ENCODE measurements around the gene TBL3.
"Not testable (repeated sequence)": the region's sequence is repeated elsewhere in the genome, so short reads cannot be mapped to it uniquely, and the experiment has no call there.

Gene TBL3

DNA sequence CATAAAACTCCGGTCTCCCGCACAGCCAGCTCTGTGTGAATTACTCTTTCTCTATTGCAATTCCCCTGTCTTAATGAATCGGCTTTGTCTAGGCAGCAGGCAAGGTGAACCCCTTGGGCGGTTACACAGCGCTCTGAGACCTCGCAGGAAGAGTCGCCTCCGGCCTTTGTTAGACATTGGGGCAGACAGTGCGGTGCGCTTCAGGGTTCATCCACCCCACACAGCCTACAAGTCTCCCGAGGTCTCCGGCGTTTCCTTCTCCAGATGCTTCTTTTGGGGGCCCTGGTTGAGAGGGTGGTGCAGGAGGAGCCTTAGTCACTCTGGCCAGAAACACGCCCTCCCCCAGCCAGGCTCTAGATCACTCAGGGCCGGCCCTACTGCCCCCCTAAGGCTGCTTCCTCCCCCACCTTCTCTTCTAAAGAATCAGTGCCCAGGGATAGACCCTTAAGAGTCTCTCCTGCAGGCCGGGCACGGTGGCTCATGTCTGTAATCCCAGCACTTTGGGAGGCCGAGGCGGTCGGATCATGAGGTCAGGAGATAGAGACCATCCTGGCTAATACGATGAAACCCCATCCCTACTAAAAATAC is 27.1 kb upstream of the TBL3 start:
- DNase-seq: no peak

DNA sequence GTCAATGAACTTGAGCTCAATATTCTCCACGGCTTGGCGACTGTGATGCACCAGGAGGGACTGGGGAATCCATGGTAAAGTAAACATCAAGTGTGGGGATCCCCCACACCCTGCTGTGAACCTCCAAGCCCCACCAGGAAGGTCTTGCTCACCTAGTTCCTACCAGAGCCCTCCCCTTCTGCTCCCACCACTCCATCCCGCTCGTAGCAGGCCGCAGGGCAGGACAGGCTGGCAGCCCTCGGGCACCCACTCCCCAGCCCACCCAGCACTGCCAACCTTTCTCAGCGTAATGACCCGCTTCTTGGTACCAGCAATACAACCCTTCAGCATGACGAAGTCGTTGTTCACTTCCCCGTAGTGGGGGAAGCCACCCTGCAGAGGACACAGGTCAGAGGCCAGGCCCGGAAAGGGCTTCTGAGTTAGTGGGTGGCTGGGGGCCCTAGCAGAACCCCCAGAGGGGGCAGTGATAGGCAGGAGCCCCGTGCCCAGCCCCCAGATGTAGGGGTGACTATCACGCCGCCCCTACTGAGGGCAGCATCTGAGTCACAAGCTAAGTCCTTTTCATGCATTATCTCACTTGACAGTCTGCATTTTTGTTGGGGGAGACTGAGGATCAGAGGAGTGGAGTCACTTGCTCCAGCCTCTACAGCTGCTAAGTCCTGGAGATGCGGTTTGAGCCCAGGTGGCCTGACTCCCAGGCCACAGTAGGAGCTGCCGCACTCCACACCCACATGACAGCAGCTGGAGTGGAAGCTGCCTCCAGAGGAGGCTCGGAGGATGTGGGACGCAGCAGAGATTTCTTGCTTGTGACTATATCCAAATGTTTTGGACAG is 26.1 kb upstream of the TBL3 start:
- DNase-seq: no peak

DNA sequence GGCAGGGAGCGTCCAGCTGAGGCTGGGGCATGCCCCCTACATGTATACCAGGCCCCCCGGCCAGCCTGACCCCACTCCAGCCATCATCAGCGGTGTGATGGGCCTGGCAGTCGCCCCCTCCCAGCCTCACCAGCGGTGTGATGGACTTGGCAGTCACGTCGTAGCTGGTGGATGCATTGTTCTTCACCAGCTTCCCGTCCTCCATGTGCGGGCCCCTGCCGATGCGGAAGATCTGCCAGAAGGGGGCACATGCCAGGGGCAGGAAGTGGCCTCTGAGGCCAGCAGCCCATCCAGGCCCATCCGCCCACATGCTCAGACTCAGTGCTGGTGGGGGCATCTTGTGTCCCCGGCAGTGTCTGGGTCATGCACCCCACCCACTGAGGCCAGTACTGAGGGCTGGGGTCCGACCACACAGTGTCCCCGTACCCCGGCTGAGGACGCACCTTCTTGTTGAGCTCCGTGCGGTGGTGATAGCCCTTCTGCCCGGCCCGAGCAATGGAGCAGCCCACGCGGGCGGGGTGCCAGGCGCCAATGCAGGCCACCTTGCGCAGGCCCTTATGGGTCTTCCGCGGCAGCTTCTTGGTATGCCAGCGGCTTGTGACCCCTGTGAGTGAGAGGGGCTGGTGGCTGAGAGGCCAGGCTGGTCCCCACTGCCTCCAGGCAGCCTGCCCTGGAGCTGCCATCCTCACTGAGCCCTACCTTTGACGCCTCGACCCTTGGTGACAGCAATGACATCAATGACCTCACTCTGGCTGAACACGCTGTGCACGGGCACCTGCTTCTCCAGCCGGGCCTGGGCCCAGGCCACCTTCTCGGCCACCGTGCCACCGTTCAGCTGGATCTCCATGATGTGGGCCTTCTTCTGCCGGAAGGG is 25.1 kb upstream of the TBL3 start:
- DNase-seq: no peak

DNA sequence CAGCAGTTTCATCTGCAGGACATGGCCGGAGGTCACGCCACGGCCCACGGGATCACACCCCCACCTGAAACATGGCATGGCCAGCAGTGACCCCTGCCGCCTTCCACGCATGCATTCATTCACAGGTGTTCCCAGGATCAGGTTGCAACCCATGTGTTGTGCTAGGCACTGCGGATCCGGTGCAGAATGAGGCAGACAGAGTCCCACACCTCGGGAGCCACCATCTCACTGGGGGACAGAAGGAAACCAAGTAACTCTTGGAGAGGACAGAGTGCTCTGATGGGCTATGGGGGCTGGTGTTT is 24.5 kb upstream of the TBL3 start:
- no peak for DNase-seq

DNA sequence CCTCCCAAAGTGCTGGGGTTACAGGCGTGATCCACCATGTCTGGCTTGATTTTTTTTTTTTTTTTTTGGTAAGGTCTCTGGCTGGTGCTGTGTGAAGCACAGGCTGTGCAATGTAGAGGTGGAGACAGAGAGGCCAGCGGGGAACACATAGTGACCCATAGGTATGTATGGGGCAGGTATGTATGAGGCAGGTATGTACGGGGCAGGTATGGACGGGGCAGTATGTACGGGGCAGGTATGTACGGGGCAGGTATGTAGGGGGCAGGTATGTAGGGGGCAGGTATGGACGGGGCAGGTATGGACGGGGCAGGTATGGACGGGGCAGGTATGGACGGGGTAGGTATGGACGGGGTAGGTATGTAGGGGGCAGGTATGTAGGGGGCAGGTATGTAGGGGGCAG is 22.3 kb upstream of the TBL3 start:
- DNase-seq: no peak

DNA sequence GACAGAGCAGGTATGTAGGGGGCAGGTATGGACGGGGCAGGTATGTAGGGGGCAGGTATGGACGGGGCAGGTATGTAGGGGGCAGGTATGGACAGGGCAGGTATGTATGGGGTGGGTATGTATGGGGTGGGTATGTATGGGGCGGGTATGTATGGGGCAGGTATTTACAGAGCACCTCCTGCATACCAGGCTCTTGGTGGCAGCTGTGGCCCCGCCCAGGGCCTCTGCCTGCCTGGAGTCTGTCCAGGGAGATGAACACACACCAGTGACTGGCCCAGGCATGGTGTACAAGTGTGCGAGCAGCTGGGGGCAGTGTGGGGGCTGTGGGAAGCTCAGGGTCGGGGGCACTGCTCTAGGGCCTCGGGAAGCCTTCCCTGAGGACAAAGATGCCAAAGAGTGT is 21.8 kb upstream of the TBL3 start:
- DNase-seq: no peak

DNA sequence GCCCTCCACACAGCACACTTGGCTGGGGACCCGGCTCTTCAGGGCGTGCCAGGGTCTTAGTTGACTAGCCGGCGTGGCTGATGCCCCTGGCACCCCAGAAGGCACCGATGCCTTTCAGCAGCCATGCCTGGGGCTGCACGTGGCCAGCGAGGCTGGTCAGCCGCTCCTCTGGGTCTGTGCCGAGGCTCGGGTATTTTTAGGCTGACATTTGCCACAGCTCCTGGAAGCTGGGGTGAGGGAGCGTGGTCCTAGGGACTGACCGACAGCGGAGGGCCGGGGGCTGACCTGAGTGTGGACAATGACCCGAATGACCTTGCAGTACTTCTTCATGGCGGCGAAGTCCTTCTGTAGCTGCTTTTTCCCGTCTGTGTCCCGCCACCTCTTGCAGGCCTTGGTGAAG is 21.3 kb upstream of the TBL3 start:
- no peak for DNase-seq

DNA sequence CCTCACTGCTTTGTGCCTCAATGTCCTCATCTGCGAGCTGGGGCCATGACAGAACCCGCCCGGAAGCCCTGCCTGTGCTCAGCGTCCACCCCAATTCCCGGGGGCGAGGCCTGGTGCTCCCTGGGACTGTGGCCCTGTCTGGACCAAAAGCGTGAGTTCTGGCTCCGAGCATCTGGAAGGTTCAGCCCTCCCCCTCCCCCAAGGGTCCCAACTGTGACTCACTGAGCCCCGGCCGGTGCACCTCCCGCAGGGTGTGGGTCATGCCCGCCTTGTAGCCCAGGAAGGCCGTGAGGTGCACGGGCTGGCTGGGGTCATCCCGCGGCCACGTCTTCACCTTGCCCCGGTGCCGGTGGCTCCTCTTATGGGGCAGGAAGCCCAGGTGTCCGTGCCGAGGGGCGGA is 18.1 kb upstream of the TBL3 start:
- no peak for DNase-seq

DNA sequence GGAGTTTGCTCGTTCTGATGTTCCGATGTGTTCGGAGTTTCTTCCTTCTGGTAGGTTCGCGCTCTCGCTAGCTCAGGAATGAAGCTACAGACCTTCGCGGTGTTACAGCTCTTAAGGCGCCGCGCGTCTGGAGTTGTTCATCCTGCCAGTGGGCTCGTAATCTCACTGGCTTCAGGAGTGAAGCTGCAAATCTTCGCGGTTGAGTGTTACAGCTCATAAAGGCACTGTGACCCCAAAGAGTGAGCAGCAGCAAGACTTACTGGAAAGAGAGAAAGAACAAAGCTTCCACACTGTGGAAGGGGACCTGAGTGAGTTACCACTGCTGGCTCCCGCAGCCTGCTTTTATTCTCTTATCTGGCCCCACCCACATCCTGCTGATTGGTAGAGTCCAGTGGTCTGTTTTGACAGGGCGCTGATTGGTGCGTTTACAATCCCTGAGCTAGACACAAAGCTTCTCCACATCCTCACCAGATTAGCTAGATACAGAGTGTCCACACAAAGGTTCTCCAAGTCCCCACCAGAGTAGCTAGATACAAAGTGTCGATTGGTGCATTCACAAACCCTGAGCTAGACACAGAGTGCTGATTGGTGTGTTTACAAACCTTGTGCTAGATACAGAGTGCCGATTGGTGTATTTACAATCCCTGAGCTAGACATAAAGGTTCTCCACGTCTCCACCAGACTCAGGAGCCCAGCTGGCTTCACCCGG is 14.3 kb upstream of the TBL3 start:
- DNase-seq: peak; percentile 42

DNA sequence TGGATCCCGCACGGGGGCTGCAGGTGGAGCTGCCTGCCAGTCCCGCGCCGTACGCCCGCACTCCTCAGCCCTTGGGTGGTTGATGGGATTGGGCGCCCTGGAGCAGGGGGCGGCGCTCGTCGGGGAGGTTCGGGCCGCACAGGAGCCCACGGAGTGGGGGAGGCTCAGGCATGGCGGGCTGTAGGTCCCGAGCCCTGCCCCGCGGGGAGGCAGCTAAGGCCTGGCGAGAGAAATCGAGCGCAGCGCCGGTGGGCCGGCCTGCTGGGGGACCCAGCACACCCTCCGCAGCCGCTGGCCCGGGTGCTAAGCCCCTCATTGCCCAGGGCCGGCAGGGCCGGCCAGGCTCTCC is 13.7 kb upstream of the TBL3 start:
- DNase-seq: not testable (repeated sequence)

DNA sequence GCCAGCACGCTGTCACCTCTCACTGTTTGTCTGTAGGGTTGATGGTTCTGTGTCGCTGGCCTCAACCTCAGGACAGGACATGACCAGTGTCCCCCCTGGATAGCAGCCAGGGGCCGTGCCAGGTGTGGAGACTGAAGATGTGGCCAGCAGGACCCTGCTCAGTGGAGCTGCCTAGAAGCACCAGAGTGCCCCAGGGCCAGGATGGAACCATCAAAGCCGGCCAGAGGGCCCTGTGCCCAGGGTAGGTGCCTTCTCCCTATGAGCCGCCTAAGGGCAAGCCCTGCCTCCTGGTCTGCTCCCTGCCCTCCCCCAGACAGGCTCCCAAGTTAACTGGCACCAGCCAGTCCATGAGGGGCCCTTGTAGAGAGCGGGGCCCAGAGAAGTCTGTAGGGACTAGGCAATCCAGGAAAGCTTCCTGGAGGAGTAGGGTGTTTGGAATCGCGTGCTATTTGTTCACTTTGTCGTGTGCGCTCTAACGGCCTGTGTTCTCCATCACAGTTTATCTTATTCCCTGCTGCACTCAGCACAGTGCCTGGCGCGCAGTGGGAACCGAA is 13.1 kb upstream of the TBL3 start:
- DNase-seq: no peak

DNA sequence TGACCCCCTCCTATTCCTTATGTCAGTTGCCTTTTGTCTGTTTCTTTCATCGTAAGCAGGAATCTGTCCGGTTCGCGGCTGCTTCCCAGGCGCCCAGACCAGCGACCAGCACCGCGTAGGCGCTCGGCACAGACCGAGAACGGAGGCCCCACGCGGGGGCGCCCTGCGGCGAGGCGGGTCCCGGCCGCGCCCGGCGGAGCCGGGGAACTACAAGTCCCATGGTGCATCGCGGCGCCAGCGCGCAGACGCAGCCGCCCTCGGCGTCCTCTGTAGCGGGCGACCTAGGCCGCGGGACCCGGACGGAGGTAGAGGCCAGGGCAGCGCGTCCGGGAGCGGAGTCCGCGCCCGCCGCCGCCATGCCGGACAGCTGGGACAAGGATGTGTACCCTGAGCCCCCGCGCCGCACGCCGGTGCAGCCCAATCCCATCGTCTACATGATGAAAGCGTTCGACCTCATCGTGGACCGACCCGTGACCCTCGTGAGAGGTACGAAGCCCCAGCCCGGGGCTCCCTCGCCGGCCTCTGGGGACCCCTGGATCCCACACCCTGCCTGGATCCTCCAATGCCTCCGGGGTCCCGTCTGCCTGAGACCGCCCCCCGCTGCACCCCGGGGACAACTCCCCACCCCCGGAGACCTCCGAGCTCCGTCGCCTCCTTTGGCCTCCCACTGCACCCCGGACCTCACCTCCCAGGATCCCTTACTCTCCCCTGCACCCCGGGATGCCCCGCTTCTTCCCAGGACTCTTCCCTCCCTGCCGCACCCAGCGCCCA is 12.4 kb upstream of the TBL3 start, which contains the start of gene NDUFB10:
TSS of gene NDUFB10 (plus strand) at position 270 of the 771 bp plus-strand sequence. CDS start at position 357, 87 bp downstream.
- DNase-seq: peak; percentile 88

DNA sequence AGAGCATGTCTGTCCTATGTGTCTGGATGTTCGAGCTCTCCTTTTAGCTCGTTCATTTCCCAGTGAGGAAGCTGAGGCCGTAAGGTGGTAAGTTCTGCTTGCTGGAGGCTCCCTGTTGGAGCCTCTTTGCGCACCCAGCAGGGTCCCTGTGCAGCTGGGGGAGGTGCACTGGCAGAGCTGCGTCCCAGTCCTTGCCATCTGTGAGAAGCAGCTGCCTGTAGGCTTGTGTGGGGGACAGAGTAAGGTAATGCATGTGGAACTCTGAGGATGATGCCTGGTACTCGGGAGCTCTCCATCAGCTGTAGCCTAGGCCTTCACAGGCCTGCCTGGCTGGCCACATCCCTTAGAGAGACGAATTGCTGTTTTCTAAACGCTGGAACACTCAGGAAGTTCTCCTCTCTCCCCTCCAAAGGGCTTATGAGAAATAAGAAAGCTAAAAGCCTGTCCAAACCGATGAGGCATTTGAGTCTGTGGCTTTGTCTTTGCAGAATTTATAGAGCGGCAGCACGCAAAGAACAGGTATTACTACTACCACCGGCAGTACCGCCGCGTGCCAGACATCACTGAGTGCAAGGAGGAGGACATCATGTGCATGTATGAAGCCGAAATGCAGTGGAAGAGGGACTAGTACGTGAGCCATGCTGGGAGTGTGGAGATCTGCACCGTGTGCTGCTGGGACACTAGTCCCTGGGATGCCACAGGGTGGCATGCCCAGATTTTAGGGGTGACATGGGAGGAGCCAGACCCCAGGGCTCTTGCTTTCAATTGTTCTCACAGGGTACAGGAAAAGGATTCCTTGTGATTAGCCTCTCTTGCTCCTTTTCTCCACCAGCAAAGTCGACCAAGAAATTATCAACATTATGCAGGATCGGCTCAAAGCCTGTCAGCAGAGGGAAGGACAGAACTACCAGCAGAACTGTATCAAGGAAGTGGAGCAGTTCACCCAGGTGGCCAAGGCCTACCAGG is 10.9 kb upstream of the TBL3 start:
- no peak for DNase-seq

DNA sequence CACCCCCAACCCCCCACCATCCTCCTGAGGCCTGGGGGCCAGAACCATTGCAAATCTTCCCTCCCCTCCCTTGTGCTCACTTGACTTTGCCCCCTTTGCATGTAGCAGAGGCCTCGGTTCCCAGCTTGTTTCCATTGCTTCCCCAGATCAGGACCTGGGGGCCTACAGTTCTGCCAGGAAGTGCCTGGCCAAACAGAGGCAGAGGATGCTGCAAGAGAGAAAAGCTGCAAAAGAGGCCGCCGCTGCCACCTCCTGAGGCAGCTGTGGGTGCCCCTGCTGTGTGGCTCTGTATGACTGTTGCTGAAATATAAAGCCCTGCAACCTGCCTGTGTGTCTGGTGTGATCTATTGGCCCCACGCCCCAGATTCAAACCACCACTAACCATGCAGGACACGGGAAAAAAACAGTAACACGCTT is 10.2 kb upstream of the TBL3 start:
- DNase-seq: no peak

DNA sequence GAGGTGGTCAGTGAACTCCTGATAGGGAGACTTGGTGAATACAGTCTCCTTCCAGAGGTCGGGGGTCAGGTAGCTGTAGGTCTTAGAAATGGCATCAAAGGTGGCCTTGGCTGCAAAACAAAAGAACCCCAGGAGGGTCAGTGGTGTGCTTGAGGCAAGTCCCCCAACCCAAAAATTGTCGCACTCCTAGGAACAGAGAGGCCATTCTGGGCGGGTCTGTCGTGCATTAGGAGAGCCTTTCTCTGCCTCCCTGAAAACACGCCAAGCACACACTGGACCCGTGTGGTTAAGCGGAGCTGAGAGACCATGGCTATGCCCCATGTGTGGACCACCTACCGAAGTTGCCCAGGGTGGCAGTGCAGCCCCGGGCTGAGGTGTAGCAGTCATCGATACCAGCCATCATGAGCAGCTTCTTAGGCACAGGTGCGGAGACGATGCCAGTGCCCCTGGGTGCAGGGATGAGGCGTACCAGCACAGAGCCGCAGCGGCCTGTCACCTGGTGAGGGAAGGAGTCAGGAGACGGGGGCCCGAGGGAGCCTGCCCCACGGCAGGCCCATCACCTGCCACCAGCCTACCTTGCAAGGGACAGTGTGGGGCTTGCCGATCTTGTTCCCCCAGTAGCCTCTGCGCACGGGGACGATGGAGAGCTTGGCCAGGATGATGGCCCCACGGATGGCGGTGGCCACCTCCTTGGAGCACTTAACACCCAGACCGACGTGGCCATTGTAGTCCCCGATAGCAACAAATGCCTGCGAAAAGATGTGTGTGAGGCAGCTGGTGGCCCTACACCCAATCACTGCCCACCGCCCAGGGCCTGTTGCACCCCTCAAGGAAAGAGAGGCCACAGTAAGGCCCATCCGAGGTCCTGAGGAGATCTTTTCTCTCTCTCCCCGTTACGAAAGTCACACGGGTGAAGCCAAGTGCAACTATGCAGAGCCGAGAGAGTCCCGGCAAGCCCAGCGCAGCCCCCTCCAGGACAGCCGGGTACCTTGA is 9.4 kb upstream of the TBL3 start:
- DNase-seq: not testable (repeated sequence)

DNA sequence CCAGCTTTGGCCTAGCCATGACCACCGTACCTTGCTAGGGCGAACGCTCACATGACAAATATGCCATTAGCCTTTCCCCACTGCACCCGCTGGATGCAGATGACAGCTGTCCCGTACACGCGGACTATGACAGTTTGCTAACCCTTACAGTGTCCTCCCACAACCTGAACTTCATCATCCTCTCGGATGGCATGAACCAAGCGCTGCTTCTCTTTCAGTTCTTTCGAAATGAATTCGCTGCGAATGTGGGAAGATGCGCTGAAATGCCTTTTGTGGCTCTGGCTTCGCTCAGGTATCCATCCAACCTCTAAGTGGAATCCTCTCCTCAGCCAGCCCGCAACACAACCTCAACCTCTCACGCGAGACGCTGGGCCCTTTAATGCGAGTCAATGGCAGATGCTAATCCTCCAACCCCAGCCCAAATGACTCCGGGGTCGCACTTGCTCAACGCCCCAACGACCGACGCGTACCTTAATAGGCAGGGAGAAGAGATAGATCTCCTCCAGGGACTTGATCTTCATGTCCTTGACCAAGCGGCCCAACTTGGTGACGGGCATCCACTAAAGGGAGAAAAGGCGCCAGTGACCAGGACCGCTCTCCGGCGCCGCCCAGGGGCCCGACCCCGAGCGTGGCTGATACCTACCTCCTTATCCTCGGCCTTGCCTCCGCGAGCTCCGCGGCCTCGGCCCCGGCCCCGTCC is 7.9 kb upstream of the TBL3 start:
- no peak for DNase-seq

DNA sequence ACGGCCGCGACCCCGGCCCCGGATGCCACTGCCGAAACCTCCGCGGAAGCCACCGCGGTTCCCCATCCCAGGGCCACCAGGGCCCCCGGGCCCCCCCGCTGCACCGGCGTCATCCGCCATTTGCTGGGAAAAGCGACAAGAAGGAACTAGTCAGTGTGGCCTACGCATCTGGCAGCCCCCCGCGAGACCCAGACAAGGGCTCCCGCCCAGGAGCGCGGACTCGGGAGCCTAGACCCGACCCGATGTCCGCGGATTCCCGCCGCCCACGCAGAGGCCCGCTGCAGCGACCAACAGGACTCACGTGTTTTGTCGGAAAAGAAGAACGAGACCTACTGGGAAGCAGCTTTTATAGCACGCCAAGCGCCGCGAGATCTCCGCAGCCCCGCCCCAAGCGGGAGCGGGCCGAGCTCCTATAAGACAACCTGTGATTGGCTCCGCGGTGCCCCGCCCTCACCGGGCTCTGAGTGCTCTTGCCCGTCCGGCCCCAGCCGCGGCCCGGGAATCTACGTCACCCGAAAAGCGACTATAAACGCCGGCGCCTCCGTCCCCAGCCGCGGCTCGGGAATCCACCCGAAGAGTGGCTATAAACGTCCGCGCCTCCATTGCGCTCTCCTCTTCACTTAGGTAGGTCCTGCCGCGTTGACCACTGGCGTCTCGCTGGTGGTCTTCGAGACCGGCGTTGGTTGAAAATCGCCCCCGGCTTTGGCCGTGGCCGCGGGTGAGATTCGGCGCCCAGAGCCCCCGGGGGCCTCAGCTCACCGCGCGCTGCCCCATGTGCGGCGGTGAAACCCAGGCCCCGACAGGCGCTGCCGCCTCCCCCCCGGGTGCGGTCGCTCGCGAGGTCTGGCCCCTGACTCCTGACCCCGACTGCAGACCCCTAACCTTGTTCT is 7.1 kb upstream of the TBL3 start, which contains the start of gene RPS2:
TSS of gene RPS2 (minus strand) at position 321 of the 890 bp plus-strand sequence. CDS start at position 120, 201 bp downstream.
- DNase-seq: peak; percentile 98
